K562 (cell line): Measurements from ENCODE around the gene HPGDS. TPM values are rescaled to one million over a fixed set of nuclear protein-coding genes. Genes with fewer than 3 reads are reported as not detected.

Experiments used
- C11orf30 ChIP-seq: fragments of 450-650 bp; IDR thresholded peaks from 2 replicates; pipeline ENCODE4 v1.6.1; 2016; ENCODE audit warnings: low read depth, mild to moderate bottlenecking
- CBX2 ChIP-seq: fragments of 200-600 bp; sonication (generic); IDR thresholded peaks from one replicate; pipeline ENCODE4 v1.6.1; 2012; ENCODE audit warnings: mild to moderate bottlenecking, low read length, inconsistent platforms; ENCODE audit not compliant: insufficient read depth, poor library complexity, severe bottlenecking
- CREB5 ChIP-seq: fragments of 250-450 bp; sonication (Bioruptor Pico); IDR thresholded peaks from 2 replicates; pipeline ENCODE4 v1.5.0; 2020; ENCODE audit warnings: mild to moderate bottlenecking
- GTF2B ChIP-seq: IDR thresholded peaks from 2 replicates; pipeline ENCODE4 v1.6.1; 2011; ENCODE audit not compliant: insufficient read length; ENCODE audit errors: extremely low read depth
- GTF2F1 ChIP-seq: IDR thresholded peaks from 2 replicates; pipeline ENCODE4 v1.6.1; 2011; ENCODE audit warnings: low read depth, low read length, improper control_type of control experiment
- ID3 ChIP-seq, 2 experiments: fragments of 250-450 bp in 1 of 2; fragments of 450-650 bp in 1 of 2; sonication (Bioruptor Pico) in 1 of 2; IDR thresholded peaks; 2 replicates each; pipeline versions ENCODE4 v1.6.1 to v1.8.0; 2016 to 2021; ENCODE audit warnings: mild to moderate bottlenecking in 2 of 2, moderate library complexity in 2 of 2, missing compliant biosample characterization in 1 of 2, missing genetic modification characterization in 1 of 2
- MAFF ChIP-seq: IDR thresholded peaks from 2 replicates; pipeline ENCODE4 v1.6.1; 2012; ENCODE audit warnings: low read length, improper control_type of control experiment
- MAFG ChIP-seq: fragments of 450-650 bp; conservative IDR thresholded peaks from 2 replicates; pipeline ENCODE4 v1.6.1; 2016; ENCODE audit warnings: missing genetic modification characterization, missing compliant biosample characterization
- MAFK ChIP-seq: IDR thresholded peaks from 2 replicates; pipeline ENCODE4 v1.6.1; 2011; ENCODE audit warnings: low read length, improper control_type of control experiment
- NCOA2 ChIP-seq, 2 experiments: fragments of 450-650 bp; IDR thresholded peaks; 2 replicates each; pipeline ENCODE4 v1.6.1; 2018; ENCODE audit warnings: mild to moderate bottlenecking in 2 of 2, moderate library complexity in 1 of 2; ENCODE audit not compliant: partially characterized antibody in 2 of 2
- NFRKB ChIP-seq: fragments of 450-650 bp; IDR thresholded peaks from 2 replicates; pipeline ENCODE4 v1.6.1; 2016; ENCODE audit warnings: low read depth
- NONO ChIP-seq, 2 experiments: fragments of 200-400 bp in 1 of 2; fragments of 450-650 bp in 1 of 2; formaldehyde crosslinking in 1 of 2; IDR thresholded peaks; 2 replicates each; pipeline ENCODE4 v1.6.1; 2017; ENCODE audit warnings: low read depth in 2 of 2, mild to moderate bottlenecking in 2 of 2, moderate library complexity in 2 of 2, low read length in 1 of 2
- PTRF ChIP-seq: fragments of 450-650 bp; IDR thresholded peaks from 2 replicates; pipeline ENCODE4 v1.6.1; 2016; ENCODE audit warnings: mild to moderate bottlenecking, missing genetic modification characterization, missing compliant biosample characterization
- TCFL5 ChIP-seq: fragments of 250-450 bp; sonication (Bioruptor Pico); conservative IDR thresholded peaks from 2 replicates; pipeline ENCODE4 v1.6.1; 2021; ENCODE audit warnings: mild to moderate bottlenecking, moderate library complexity, matching md5 sums
- TGIF2 ChIP-seq: sonication (generic); formaldehyde crosslinking; IDR thresholded peaks from 2 replicates; pipeline ENCODE4 v1.8.1; 2022; ENCODE audit warnings: mild to moderate bottlenecking, missing genetic modification reagents, moderate library complexity
- ZNF277 ChIP-seq: fragments of 250-450 bp; sonication (Bioruptor Pico); IDR thresholded peaks from 2 replicates; pipeline ENCODE4 v1.8.0; 2022; ENCODE audit warnings: inconsistent platforms, mild to moderate bottlenecking, moderate library complexity, borderline replicate concordance
- ZNF316 ChIP-seq: fragments of 450-650 bp; IDR thresholded peaks from 2 replicates; pipeline ENCODE4 v1.6.1; 2016
- ZNF347 ChIP-seq: fragments of 450-650 bp; formaldehyde crosslinking; IDR thresholded peaks from 2 replicates; pipeline ENCODE4 v1.4.0; 2020; ENCODE audit warnings: low read depth, mild to moderate bottlenecking, moderate library complexity
- ZNF699 ChIP-seq: fragments of 250-450 bp; sonication (Bioruptor Pico); IDR thresholded peaks from 2 replicates; pipeline ENCODE4 v1.8.0; 2021; ENCODE audit warnings: mild to moderate bottlenecking, moderate library complexity; ENCODE audit not compliant: insufficient replicate concordance
- polyA plus RNA-seq, 8 experiments: library from polyadenylated mRNA; depleted of rRNA in 4 of 8; stranded (reverse) in 5 of 8; unstranded in 3 of 8; fragments of >200 nt; fragmentation: Nextera tagmentation in 2 of 8; fragmentation: Illumina TruSeq in 1 of 8; extraction: Ambion mirVana in 2 of 8; extraction: Trizol in 1 of 8; gene quantifications; 2 replicates each; pipeline versions ENCODE4 v1.2.1 to v1.2.3, GENCODE V29; 2011 to 2014; ENCODE audit warnings: inconsistent platforms in 1 of 8, missing spikeins in 1 of 8
- total RNA-seq, 7 experiments: library from RNA; depleted of rRNA in 6 of 7; stranded (reverse); fragments of >200 nt in 6 of 7; fragmentation: Illumina TruSeq in 2 of 7; extraction: Trizol in 2 of 7; gene quantifications; 2 replicates each; pipeline versions ENCODE4 v1.2.1 to v1.2.3, GENCODE V29; 2011 to 2021; ENCODE audit warnings: low replicate concordance in 1 of 7

HPGDS gene
- total and polyA plus RNA-seq, 9 of the 15 experiments (the other 6 are each of a cell fraction or from before 2014, with no cell fraction given) = 0.07 to 0.36 (median 0.14) TPM; not detected in 4

GRCh38 chr4:94373752-94374151, 31.1 kb upstream of the HPGDS start (continued):
- TF ChIP-seq ZNF277 (CRISPR knock-in tag) (no peak), CREB5 (CRISPR knock-in tag) (no peak), ID3 (CRISPR knock-in tag; IDR thresholded peaks at IDR 0.05) (no peak), ID3 (tag; IDR thresholded peaks at IDR 0.05) (no peak), NONO (IDR thresholded peaks at IDR 0.05; ENCODE audit: low read depth in 2 of 2, low read length in 1 of 2) (no peak), C11orf30 (peak; percentile 87), GTF2F1 (no peak), ZNF316 (peak; percentile 95), ZNF347 (CRISPR knock-in tag) (no peak), NFRKB (no peak), NCOA2 (IDR thresholded peaks at IDR 0.05; ENCODE audit: partially characterized antibody in 2 of 2) (no peak), TCFL5 (CRISPR knock-in tag) (no peak), MAFG (tag) (peak; percentile 68), GTF2B (no peak), CBX2 (no peak), MAFK (peak; percentile 69; the same call in 1 of the 2 replicates), ZNF699 (CRISPR knock-in tag) (no peak), PTRF (tag) (no peak), MAFF (peak; percentile 75), TGIF2 (no peak)
- TF ChIP-seq, all 486 proteins: peak for 5
